ENCODE measurements around the gene PSMD8. TPM values are rescaled to one million over a fixed set of nuclear protein-coding genes. Genes with fewer than 3 reads are reported as not detected.
A peak's percentile ranks its signal among the peaks of the same experiment; 100 is the strongest.
"Not testable (repeated sequence)": the region's sequence is repeated elsewhere in the genome, so short reads cannot be mapped to it uniquely, and the experiment has no call there.

The PSMD8 gene
- total RNA-seq, 1 donor from 2014 or later, result 280 TPM

DNA sequence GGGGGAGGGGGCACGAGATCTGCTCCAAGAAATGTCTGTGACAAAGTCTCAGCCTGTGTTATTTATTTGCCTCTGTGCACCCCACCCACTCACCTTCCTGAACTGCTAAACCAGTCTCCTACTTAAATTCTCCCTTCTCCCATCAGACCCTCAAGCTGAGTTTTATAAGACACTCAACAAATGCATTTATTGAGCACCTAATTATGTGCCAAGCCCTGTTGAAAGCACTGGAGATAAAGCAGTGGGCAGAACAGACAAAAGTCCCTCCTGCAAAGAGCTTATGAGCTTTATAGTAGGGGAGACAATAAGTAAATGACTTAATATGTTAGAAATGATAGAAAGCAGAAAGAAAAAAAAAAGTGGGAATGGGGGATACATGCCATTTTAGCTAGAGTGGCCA, 25.2 kb downstream of the PSMD8 start:
- ATAC-seq (no peak), DNase-seq (ENCODE audit: missing footprints) (no peak)
- intact Hi-C loops (cut with DNase I), result no loop called here

DNA sequence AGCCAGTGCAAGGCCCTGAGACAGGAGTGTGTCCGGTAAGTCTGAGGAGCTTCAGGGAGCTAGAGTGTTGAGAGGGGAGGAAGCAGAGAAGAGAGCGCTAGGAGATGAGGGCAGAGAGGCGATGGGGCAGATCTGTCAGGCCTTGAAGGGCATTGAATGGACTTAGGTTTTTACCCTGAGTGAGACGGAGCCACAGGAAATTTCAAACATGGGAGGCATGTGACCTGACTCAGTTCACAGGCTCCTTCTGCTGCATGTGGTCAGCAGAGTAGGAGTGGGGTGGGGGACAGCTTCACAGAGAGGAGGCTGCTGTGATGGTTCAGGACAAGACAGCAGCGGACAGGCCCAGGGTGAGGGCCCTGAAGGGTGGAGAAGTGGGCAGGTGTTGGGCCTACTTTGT, 26.0 kb downstream of the PSMD8 start:
- ATAC-seq, result no peak
- peak; percentile 18 for DNase-seq (ENCODE audit: missing footprints)
- intact Hi-C loops (cut with DNase I), result no loop called here

DNA sequence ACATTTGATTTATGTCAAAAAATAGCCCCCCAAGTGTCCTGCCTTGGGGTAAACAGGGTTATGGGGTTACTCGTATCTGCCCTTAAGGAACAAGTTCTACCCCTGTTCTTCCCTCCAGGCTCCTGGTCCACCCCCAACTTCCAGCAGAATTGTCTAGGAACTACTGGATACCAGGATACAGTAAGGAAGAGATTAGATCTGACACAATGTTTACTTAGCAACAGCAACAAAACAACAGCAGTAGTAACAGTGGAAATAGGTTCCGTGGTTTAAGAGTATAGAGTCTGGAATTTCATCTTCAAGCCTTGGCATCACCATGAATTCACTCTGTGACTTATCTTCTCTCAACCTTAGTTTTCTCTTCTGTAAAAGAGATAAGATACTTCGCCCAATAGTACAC, 26.8 kb downstream of the PSMD8 start:
- intact Hi-C loops (cut with DNase I), result no loop called here
- ATAC-seq, result no peak
- no peak for DNase-seq (ENCODE audit: missing footprints)

DNA sequence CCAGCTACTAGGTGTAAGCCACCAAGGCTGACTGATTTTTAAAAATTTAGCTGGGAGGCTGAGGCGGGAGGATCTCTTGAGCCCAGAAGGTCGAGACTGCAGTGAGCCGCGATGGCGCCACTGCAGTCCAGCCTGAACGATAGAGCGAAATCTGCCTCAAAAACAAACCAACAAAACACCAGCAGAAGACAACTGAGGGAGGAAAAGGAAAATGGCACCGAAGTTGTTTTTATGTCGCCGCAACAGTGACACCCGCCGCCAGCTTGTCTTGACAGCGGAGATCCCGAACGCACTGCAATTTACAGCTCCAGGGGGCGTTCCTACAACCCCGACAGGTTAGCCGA, 28.2 kb downstream of the PSMD8 start:
- DNase-seq (ENCODE audit: missing footprints), result no peak
- ATAC-seq, result no peak
- intact Hi-C loops (cut with DNase I), result loop anchor here (2.0 kb wide), 3 partner anchors 28 to 528 kb away; partner anchors contain the start of genes MRPS12, PSMD8 and SARS2

DNA sequence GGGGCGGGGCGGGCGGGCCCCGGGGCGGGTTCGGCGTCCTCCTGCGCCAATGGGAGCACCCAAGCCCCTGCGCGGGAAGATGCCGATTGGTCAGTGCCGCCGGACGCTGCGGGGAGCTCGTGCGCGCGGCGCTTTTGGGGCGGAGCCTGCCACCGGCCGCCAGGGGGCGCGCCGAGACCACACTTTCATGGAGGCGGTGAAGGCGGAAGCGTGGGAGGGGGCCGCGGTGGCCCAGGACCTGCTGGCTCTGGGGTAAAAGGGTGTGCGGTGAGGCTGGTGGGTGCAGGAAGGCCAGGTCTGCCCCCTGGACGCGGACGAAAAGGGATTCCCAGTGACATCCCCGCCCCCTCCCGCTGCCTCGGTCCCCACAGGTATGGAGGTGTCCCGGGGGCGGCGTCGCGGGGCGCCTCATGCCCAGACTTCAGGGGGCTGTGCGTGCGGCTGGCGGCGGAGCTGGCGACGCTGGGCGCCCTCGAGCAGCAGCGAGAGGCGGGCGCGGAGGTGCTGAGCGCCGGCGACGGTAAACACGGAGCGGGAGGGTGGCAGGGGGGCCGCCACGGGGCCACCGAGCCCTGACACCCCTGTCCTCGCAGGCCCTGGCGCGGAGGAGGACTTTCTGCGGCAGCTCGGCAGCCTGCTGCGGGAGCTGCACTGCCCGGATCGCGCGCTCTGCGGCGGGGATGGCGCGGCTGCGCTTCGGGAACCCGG, 28.8 kb downstream of the PSMD8 start, which contains the start of gene FAM98C:
FAM98C (plus strand) TSS at position 127 of the 708 bp plus-strand sequence; CDS start at position 188, 61 bp downstream.
- intact Hi-C loops (cut with DNase I), result loop anchor here (2.0 kb wide), 3 partner anchors 28 to 528 kb away; partner anchors contain the start of genes MRPS12, PSMD8 and SARS2
- DNase-seq (ENCODE audit: missing footprints), result peak; percentile 98
- ATAC-seq, result peak; percentile 99

DNA sequence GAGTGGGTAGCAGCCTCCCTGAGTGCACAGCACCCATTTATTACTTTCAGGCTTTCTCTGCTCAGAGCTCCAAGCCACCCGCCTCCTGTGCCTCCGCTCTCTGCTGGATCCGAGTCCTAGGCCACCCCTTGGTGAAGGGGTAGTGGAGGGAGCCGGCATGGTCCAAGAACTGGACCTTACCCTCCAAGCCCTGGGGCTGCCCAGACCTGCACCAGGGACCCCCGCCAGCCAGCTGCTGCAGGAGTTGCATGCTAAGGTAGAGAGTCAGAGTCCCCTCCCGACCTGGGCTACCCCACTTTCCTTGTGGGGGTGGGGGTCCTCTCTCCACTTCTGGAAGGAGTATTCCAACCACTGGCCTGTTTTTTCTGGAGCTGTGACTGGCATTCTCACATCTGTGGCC, 30.5 kb downstream of the PSMD8 start:
- ATAC-seq (no peak), DNase-seq (ENCODE audit: missing footprints) (peak; percentile 49)
- intact Hi-C loops (cut with DNase I), result no loop called here

DNA sequence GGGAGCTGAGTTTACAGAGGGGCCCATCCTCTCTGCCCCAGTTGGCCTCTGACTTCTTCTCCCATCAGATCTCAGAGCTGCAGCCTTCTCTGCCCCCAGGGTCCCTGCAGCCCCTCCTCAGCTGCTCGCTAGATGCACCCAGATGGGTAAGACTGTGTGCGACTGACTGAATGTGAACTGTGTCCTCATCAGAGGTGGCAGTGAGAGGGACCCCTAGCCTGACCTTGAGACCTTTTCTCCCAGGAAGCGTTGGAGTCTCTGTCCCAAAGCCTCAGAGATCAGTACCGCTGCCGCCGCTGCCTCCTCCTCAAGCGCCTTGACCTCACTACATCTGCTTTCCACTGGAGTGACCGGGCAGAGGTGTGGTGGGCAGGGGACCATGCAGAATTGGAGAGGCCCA, 30.9 kb downstream of the PSMD8 start:
- intact Hi-C loops (cut with DNase I), result no loop called here
- ATAC-seq (no peak), DNase-seq (ENCODE audit: missing footprints) (peak; percentile 52)

DNA sequence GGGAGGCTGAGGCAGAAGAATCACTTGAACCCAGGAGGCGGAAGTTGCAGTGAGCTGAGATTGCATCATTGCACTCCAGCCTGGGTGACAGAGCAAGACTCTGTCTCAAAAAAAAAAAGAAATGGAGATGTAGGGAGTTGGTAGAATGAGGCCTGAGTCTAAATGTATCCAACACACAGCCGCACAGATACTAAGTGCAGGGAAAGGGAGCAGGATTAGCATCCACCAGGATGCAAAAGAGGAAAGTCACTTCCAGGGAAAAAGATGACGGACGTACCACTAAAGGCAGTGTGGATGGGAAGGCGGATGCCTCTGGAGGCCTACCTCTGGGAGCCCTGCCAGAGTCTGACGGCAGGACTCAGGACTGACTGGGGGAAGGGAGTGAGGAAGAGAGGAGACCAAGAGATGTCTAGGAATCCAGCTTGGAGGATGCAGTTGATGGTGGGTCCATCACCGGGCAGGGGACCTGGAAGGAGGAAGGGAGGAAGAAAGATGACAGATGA, 35.3 kb downstream of the PSMD8 start:
- peak; percentile 66 for DNase-seq (ENCODE audit: missing footprints)
- intact Hi-C loops (cut with DNase I), result no loop called here
- peak; percentile 59 for ATAC-seq

DNA sequence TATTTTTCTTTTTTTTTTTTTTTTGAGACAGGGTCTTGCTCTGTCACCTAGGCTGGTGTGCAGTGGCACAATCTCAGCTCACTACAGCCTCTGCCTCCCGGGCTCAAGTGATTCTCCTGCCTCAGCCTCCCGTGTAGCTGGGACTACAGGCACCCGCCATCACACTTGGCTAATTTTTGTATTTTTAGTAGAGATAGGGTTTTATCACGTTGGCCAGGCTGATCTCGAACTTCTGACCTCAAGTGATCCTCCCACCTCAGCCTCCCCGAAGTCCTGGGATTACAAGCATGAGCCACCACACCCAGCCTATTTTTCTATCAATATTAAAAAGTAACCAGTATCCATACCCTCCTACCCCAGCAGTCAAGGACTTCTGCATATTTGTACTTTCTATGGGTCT, 36.0 kb downstream of the PSMD8 start:
- ATAC-seq; DNase-seq (ENCODE audit: missing footprints); intact Hi-C loops (cut with DNase I): not testable (repeated sequence)

DNA sequence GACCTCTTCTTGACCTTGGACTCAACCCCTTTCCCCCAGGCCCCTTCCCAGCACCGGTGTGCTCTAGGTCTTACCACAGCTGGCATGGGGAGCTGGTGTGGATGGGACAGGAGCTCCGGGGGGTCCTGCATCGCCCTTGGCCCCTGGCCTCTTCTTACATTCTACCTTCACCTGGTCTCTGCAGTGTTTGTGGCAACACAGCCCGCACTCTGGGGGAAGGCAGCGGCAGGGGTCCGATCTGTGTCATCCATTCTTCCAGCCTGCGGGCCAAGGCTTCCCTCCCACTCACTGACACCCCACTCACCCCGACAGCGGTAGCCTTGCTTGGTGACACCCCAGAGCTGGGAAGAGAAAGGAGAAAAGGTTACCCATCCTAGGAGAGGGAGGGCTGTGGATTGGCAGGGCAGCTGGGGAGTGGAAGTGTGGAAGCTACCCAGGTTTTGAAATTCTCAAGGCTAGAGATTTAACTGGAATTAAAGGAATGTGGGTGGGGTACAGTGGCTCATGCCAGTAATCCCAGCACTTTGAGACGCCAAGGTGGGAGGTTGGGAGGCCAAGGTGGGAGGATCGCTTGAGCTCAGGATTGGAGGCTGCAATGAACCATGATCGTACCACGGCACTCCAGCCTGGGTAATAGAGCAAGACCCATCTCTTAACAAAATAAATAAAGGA, 36.8 kb downstream of the PSMD8 start:
- no peak for ATAC-seq
- no peak for DNase-seq (ENCODE audit: missing footprints)

DNA sequence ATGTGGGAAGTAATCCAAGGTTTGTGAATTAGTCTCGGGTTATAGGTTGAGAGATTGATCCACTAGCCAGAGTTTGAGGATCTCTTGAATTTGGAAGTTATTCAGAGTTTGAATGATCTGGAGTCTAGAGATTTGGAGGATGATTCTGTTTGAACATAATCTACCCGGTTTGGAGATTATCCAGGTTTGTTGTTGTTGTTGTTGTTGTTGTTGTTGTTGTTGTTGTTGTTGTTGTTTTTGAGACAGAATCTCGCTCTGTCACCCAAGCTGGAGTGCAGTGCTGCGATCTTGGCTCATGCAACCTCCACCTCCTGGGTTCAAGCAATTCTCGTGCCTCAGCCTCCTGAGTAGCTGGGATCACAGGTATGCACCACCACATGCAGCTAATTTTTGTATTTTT, 37.5 kb downstream of the PSMD8 start:
- DNase-seq (ENCODE audit: missing footprints); intact Hi-C loops (cut with DNase I); ATAC-seq: not testable (repeated sequence)

More for the DNA sequence above, 36.8 kb downstream of the PSMD8 start:
- intact Hi-C loops (cut with DNase I), result no loop called here

DNA sequence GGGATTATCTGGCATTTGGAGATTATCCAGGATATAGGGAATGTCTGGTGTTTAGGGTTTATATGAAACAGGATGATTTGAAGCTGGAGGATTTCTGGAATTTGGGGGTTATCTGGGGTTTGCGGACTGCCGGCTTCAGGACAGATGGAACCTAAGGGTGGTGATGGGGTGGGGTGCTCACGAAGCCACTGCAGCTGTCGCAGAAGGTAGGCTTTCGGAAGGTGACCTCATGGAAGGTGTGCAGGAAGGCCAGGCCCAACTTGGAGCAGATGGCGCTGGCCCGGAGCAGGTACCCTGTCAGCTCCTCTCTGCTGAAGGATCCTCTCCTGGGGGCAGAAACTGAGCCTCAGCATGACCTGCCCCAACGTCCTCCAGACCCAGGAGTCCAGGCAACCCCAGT, 38.1 kb downstream of the PSMD8 start:
- intact Hi-C loops (cut with DNase I), result no loop called here
- no peak for ATAC-seq
- DNase-seq (ENCODE audit: missing footprints), result no peak

DNA sequence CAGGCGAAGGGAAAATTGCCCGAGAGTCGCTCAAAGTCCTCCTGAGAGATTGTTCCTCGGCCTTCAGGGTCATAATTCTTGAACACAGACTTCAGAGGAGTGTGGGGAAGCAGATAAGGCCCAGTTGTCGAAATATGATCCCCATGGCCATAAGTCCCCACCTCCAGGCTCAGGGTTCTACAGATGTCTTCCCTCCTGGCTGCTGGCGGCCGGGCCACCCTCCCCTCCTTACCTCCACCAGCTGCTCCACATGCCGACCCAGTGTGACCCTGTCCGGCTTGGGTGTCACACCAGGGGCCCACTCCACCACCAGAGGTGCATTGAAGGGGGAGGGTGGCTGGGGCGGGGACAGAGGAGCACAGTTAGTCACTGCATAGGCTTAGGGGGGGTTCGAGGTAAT, 38.6 kb downstream of the PSMD8 start:
- DNase-seq (ENCODE audit: missing footprints), result no peak
- intact Hi-C loops (cut with DNase I), result no loop called here
- no peak for ATAC-seq

DNA sequence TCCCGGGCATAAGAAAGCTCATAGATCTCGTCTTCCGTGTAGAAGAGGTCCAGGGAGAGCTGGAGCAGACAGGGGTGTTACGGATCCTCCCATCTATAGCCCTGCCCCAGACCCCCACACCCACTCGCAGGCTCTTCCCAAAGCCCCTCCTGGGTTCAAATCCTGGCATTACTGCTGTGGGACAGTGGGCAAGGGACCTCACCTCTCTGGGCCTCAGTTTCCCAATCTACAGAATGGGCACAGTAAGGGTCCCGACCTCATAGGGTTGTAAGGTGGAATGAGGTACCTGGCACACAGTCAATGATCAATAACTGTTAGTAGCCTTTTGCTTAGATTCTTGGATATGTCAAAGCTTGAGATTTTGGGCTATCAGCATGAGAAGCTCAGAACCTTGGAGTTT, 39.0 kb downstream of the PSMD8 start:
- no peak for ATAC-seq
- intact Hi-C loops (cut with DNase I), result no loop called here
- no peak for DNase-seq (ENCODE audit: missing footprints)

DNA sequence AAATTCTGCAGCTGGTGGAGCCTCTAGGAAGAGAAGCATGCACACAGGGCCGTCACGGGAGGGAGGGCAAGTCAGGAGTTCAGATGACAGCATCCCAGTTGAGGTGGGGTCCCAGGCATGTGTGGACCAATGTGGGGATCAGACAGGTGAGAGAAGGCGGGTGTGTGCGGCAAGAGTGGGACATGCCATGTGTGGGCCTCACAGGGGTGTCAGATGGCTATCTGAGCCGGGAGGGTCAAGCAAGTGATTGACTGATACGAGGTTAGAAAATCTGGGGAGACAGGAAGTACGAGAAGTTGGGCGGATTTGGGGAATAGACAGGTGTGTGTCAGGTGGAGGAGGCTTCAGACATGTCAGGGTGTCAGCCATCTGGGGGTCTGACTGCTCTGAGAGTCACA, 42.8 kb downstream of the PSMD8 start:
- intact Hi-C loops (cut with DNase I), result no loop called here
- DNase-seq (ENCODE audit: missing footprints) (no peak), ATAC-seq (peak; percentile 3)

DNA sequence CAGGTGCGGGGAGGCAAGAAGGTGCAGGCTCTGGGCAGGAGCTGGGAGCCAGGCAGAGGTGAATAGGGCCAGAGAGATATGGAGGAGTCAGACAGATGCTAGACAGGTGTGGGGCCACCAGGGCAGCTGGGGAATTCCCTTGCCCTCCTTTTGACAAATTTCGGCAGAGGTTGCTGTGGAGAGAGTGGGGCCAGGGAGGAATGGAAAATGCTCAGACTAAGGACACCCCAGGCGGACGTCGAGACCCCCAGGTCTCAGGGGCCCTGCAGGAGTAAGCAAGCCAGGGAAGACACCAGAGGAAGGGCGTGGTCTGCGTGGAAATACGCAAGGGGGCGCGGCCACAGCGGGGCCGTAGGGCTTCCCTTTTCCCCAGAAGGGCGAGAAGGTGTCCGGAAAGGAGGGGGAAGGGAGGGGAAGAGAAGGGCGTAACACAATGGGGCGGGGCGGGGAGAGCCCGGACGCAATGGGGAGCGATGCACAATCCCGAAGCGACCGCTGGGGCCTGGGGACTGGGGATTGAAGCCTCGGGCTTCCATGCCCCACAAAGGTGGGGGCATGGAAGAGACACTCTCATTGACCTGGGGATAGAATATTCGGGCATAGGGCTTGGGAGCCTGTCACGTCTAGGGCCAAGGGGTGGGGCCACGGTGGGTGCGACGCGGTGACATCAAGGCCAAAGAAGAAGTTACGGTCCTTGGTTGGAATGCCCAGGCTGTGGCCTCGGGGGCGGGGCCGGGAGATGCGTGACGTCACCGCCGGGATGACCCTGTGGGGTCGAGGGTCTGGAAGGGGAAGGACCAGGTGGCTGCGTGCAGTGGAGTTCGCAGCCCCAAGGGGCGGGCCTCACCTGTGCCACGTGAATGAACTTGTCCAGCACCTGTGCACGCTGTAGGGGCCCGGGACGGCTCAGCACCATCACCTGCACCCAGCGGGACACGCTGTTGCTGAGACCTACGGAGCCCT, 43.5 kb downstream of the PSMD8 start:
- intact Hi-C loops (cut with DNase I), result no loop called here

DNA sequence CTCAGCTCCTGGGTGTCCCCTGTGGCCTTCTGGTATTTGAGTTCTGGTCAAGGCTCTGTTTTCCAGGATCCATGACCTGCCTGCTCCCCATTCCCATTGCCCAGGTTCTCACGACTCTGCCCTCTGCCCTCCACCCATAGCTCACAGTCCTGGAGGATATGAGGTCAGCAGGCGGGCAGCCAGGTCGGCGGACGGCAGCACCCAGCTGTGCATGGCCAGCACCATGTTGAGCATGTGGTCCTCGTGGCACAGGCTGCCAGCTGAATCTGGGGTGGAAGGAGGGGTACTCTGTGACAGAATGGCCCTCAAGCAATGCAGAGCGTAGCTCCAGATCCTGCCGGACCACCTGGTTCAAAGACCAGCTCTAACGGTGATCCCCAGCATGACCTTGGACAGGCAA, 46.6 kb downstream of the PSMD8 start:
- ATAC-seq, result no peak
- intact Hi-C loops (cut with DNase I), result no loop called here

More for the DNA sequence above, 43.5 kb downstream of the PSMD8 start:
- ATAC-seq, result peak; percentile 81
- peak; percentile 92 for DNase-seq (ENCODE audit: missing footprints)

DNA sequence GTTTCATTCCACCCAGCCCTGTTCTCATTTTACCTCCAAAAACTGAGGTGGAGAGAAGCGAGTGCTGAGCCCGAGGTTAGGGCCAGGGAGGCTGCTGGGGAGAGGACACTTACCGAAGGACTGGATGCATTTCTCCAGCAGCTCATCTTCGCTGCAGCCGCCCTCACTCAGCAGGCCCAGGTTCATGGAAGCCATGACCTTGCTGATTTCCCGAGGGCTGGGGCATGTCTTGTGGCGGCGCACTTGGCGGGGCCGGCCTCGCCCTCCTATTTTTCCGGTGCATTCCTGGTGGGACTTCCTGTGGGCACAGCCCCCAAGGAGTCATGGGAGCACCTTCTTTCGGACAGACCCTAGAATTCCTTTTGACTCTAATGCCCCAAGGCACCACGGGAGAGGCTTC, 47.5 kb downstream of the PSMD8 start:
- intact Hi-C loops (cut with DNase I), result no loop called here
- no peak for ATAC-seq

More for the DNA sequence above, 46.6 kb downstream of the PSMD8 start:
- DNase-seq (ENCODE audit: missing footprints), result no peak

DNA sequence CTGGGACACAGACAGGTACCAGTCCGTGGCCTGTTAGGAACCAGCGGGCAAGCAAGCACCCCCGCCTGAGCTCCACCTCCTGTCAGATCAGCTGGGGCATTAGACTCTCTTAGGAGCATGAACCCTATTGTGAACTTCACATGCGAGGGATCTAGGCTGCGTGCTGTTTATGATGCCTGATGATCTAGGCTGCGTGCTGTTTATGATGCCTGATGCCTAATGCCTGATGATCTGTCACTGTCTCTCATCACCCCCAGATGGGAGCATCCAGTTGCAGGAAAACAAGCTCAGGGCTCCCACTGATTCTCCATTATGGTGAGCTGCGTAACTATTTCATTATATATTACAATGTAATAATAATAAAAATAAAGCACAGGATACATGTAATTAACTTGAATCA, 48.1 kb downstream of the PSMD8 start:
- ATAC-seq (no peak), DNase-seq (ENCODE audit: missing footprints) (no peak)
- intact Hi-C loops (cut with DNase I), result no loop called here

More for the DNA sequence above, 47.5 kb downstream of the PSMD8 start:
- DNase-seq (ENCODE audit: missing footprints), result no peak
